ENCODE measurements around the gene ACAA1.

DNA sequence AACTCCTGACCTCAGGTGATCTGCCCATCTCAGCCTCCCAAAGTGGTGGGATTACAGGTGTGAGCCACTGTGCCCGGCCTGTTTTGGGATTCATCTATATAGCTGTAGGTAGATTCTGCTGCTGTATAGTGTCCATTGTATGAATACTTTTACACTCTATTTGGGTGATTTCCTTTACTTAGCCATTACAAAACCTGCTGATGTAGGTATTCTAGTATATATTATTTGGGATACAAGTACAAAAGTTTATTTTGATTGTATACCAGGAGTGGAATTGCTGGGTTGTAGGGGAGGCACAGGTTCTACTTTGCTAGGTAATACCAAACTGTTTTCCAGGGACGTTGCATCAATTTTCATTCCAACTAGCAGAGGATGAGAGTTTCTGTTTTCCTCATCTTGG lies 18.9 kb upstream of the ACAA1 start:
- TF ChIP-seq CTCF (IDR thresholded peaks at IDR 0.05) (no peak), POLR2A (IDR thresholded peaks at IDR 0.05) (no peak)

Data from right lobe of liver (tissue), 4 donors.